Adrenal gland (tissue), 12 donors: Measurements from ENCODE around the gene ATP11A. TPM values are rescaled to one million over a fixed set of nuclear protein-coding genes. Genes with fewer than 3 reads are reported as not detected.

Source experiments
- DNase-seq, 7 donors: peaks; one replicate each; pipeline ENCODE4 v3.0.0-alpha.2; 2019 to 2020
- H3K27ac ChIP-seq, 5 donors: fragments of 200-600 bp; sonication (generic) in 4 of 5; 1 replicate in 3 of 5; 2 replicates in 2 of 5; pipeline versions ENCODE4 v1.5.1 to v1.8.0; 2016 to 2020; ENCODE audit warnings: mild to moderate bottlenecking in 1 of 5
- H3K27me3 ChIP-seq: fragments of 200-600 bp; 2 replicates; pipeline ENCODE4 v1.8.0; 2021
- H3K36me3 ChIP-seq, 2 donors: fragments of 200-600 bp; replicated peaks in 1 of 2; 1 replicate in 1 of 2; 2 replicates in 1 of 2; pipeline versions ENCODE4 v1.5.1 to v1.8.0; 2018 to 2022
- H3K4me1 ChIP-seq, 2 donors: fragments of 200-600 bp; replicated peaks in 1 of 2; 1 replicate in 1 of 2; 2 replicates in 1 of 2; pipeline versions ENCODE4 v1.5.1 to v1.8.0; 2018 to 2021
- H3K4me3 ChIP-seq, 4 donors: fragments of 200-600 bp; sonication (generic) in 3 of 4; one replicate each; pipeline ENCODE4 v1.5.1; 2016 to 2018
- H3K9me3 ChIP-seq, 3 donors: fragments of 200-600 bp; sonication (generic) in 1 of 3; replicated peaks in 1 of 3; 1 replicate in 2 of 3; 2 replicates in 1 of 3; pipeline versions ENCODE4 v1.5.1 to v1.8.0; 2016 to 2021
- POLR2A ChIP-seq, 2 donors: fragments of 450-650 bp; IDR thresholded peaks; one replicate each; pipeline ENCODE4 v1.6.1; 2017; ENCODE audit warnings: antibody characterized with exemption in 2 of 2, mild to moderate bottlenecking in 2 of 2, moderate library complexity in 1 of 2
- WGBS, 4 donors: extraction: QIAGEN DNeasy Blood & Tissue Kit in 2 of 4; methylation state at CpG; one replicate each; pipeline versions ENCODE4 v1.1.5 to v1.1.7; 2013 to 2017; 5-methylcytosine and 5-hydroxymethylcytosine counted together
- intact Hi-C, 2 donors: fragments of 100-400 bp; cut with DNase I; formaldehyde crosslinking; loops; one replicate each; pipeline versions ENCODE4 v1.14.1 to v1.15.0; 2022 to 2023
- polyA plus RNA-seq, 3 donors: library from polyadenylated mRNA; stranded (reverse); fragments of 200-250 nt in 2 of 3; fragments of 350-450 nt in 1 of 3; fragmentation: Illumina TruSeq in 1 of 3; extraction: RNeasy Lipid Tissue Mini Kit (QIAGEN cat#74804) in 1 of 3; gene quantifications; one replicate each; pipeline ENCODE4 v1.2.3, GENCODE V29; 2013 to 2014
- total RNA-seq, 9 donors: library from RNA; depleted of rRNA in 4 of 9; stranded (reverse); fragments of >200 nt in 4 of 9; fragments of 120-200 nt in 1 of 9; fragmentation: NEBNext Ultra II Directional in 1 of 9; extraction: Animal tissue kit (Norgen Biotek cat#: 25700) in 1 of 9; gene quantifications; one replicate each; pipeline versions ENCODE4 v1.1.0 to v1.2.4, GENCODE V29; 2013 to 2023
- TF ChIP-seq, protein P1 (sequence below), 6 experiments: fragments of 450-650 bp in 4 of 6; fragments of 200-600 bp in 2 of 6; sonication (generic) in 1 of 6; IDR thresholded peaks; 1 replicate in 5 of 6; 2 replicates in 1 of 6; pipeline versions ENCODE4 v1.5.1 to v1.8.0; 2016 to 2021; ENCODE audit warnings: antibody characterized with exemption in 6 of 6, mild to moderate bottlenecking in 2 of 6, moderate library complexity in 1 of 6
- donor health status: healthy with polysubstance abuse.
- donor health status: Bipolar disorder and iron deficiency.
- donor health status: DM: yes; HTN: yes; CAD: no.
- donor health status: DM: no; HTN: no; CAD: no.
- donor health status: DM: no; HTN: no; CAD: no.
- donor health status: DM: yes; HTN: yes; CAD: no.

The ATP11A gene
- total and polyA plus RNA-seq, 12 donors = 6.0 to 94.1 (median 29.8) TPM

DNA sequence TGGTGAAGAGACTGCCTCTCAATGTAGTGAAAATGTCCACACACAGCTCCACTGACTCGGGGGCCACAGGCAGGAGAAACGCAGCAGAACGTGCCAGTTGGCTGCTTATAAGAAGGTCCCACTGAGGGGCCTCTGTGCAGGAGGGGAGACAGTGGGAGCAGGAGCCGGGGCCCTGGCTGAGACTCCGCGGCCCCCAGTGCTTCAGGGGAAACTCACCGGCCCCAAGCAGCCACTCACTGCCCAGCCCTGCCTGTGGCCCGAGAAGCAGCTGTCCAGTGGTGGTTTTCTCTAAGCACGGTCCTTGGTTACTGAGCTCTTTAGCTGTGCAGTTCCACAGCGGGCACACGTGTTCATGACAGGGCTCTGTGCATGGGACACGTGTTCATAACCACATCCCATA, 187.2 kb downstream of the ATP11A start:
- no peak for DNase-seq
- Histone ChIP-seq H3K36me3 (peaks cover 0 to 39% of the 10 kb centered on the region in 2 donors), H3K4me3 (no peak overlapping the region), H3K9me3 (no peaks in the 10 kb centered on the region), H3K27ac (no peak overlapping the region), H3K4me1 (peaks cover 0 to 5% of the 10 kb centered on the region in 2 donors), H3K27me3 (no peaks in the 10 kb centered on the region)
- WGBS, 4 donors = 86 to 90% (median 90%) methylated on average over 3 to 12 of the region's 12 CpGs
- no peak for TF ChIP-seq POLR2A (IDR thresholded peaks at IDR 0.05)
- TF ChIP-seq, protein P1, sequence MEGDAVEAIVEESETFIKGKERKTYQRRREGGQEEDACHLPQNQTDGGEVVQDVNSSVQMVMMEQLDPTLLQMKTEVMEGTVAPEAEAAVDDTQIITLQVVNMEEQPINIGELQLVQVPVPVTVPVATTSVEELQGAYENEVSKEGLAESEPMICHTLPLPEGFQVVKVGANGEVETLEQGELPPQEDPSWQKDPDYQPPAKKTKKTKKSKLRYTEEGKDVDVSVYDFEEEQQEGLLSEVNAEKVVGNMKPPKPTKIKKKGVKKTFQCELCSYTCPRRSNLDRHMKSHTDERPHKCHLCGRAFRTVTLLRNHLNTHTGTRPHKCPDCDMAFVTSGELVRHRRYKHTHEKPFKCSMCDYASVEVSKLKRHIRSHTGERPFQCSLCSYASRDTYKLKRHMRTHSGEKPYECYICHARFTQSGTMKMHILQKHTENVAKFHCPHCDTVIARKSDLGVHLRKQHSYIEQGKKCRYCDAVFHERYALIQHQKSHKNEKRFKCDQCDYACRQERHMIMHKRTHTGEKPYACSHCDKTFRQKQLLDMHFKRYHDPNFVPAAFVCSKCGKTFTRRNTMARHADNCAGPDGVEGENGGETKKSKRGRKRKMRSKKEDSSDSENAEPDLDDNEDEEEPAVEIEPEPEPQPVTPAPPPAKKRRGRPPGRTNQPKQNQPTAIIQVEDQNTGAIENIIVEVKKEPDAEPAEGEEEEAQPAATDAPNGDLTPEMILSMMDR (IDR thresholded peaks at IDR 0.05) = no peak
- intact Hi-C loops = no loop called here

DNA sequence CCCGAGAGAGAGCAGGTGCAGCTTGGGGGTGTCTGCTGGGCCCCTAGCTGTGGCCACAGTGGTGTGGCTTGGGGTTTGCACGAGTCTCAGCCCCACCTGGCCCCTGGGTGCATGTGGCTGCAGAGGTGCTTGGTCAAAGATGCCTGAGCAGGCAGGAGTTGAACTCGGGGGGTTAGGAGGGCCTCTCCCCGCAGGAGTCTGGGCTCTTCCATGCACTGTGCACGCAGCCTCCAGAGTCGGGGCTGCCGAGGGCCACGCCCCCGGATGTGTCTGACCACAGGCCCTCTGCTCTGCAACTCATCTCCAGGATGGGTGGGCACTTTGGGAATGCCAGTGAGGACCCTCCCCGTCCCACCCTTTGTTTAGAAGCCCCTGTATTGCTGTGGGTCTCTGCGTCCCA, 187.7 kb downstream of the ATP11A start:
- Histone ChIP-seq H3K4me3 (no peak overlapping the region), H3K36me3 (peaks cover 0 to 44% of the 10 kb centered on the region in 2 donors), H3K27me3 (no peaks in the 10 kb centered on the region), H3K9me3 (no peaks in the 10 kb centered on the region), H3K27ac (no peak overlapping the region), H3K4me1 (peaks cover 0 to 5% of the 10 kb centered on the region in 2 donors)
- intact Hi-C loops = no loop called here
- TF ChIP-seq, protein P1 (IDR thresholded peaks at IDR 0.05) = no peak
- no peak for TF ChIP-seq POLR2A (IDR thresholded peaks at IDR 0.05)
- 82 to 95% (median 88%) methylated on average over 6 to 11 of the region's 11 CpGs for WGBS, 4 donors
- DNase-seq = no peak

DNA sequence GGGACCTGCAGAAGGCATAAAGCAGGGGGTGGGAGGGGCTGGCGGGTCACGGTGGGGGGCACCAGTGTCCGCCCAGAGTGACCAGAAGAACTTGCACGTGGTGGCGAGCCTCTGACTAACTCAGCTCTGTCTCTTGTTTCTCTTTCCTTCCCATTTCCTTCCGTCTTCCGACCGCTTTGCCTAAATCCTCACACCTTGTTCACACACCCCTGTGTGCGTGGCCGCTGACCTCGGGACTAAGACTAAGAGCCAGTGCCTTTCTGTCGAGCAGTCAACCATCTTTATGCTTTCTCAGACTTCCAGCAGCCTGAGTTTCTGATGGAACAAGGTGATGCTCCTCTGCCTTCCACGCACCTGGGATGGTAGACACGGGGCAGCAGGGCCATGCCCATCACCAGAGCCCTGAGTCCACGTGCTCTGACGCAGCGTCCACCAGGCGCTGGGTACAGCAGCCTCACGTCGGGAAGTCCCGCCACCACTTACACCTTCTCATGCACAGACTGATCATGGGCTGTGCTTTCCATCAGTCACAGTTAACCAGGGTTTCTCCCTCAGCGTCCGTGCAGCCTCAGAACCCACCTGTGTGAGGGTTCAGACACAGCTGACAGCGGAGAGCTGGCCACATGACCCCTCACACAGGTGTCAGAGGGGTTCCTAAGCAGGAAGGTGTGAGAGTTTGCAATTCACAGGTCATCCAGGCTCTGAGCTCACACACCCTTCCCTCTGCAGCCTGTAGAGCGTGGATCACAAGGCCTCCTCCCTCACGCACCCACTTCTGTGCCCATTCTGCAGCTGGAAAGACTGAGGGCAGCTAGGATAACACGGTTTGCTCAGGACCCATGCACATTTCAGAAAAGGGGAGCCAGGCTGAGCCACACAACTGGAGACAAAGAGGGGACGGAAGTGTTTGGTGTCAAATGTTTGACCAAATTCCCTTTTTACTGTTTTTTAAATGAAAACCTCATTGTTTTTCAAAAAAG, 188.4 kb downstream of the ATP11A start:
- no peak overlapping the region for H3K27ac ChIP-seq
- peaks cover 0 to 46% of the 10 kb centered on the region in 2 donors for H3K36me3 ChIP-seq
- no peak for TF ChIP-seq POLR2A (IDR thresholded peaks at IDR 0.05)
- TF ChIP-seq, protein P1 (IDR thresholded peaks at IDR 0.05) = no peak
- peaks cover 0 to 5% of the 10 kb centered on the region in 2 donors for H3K4me1 ChIP-seq
- DNase-seq = no peak
- no peaks in the 10 kb centered on the region for H3K9me3 ChIP-seq
- no peaks in the 10 kb centered on the region for H3K27me3 ChIP-seq
- H3K4me3 ChIP-seq = no peak overlapping the region
- intact Hi-C loops = no loop called here
- 90 to 96% (median 93%) methylated on average over 27 to 28 of the region's 28 CpGs for WGBS, 4 donors

DNA sequence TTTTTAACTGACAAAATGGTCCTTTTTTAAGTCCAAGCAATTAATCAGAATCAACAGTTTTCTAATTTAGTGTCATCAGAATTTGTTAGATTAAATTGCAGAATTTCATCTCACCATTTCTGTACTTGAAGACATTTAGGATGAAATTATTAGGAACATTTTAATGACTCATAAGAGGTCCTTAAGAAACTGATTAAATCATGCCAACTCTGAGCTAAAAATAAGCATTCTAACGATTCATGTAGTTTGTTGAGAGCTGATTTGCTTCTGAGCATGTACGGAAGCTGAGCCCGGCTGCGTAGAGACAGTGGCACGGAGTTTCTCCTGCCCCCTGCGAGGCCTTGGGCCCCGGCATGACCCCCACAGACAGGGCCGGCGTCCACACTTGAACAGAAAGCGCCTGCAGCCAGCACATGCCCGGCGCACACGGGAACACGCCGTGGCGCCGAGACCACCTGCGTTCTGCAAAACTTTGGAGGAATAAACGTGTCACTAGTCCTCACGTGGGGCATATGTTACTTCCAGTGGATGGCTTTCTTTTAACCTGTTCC, 189.5 kb downstream of the ATP11A start:
- TF ChIP-seq POLR2A (IDR thresholded peaks at IDR 0.05) = no peak
- TF ChIP-seq, protein P1 (IDR thresholded peaks at IDR 0.05) = no peak
- no peak overlapping the region for H3K27ac ChIP-seq
- H3K4me1 ChIP-seq = peaks cover 0 to 2% of the 10 kb centered on the region in 2 donors
- 68 to 77% (median 73%) methylated on average over 18 to 20 of the region's 20 CpGs for WGBS, 4 donors
- intact Hi-C loops = no loop called here
- H3K9me3 ChIP-seq = no peaks in the 10 kb centered on the region
- H3K36me3 ChIP-seq = peaks cover 0 to 46% of the 10 kb centered on the region in 2 donors
- peak in 1 of 7 donors; percentile 5 for DNase-seq
- no peak overlapping the region for H3K4me3 ChIP-seq
- no peaks in the 10 kb centered on the region for H3K27me3 ChIP-seq
